Sigmoid colon (tissue), 7 donors: ENCODE measurements around the gene DNPH1. TPM values are rescaled to one million over a fixed set of nuclear protein-coding genes. Genes with fewer than 3 reads are reported as not detected.

ENCODE experiments used
- DNase-seq: peaks from one replicate; pipeline ENCODE4 v3.0.0-alpha.2; 2019
- H3K27ac ChIP-seq, 4 donors: fragments of 200-600 bp; sonication (generic); one replicate each; pipeline ENCODE4 v1.5.1; 2016 to 2019; ENCODE audit warnings: mild to moderate bottlenecking in 1 of 4
- H3K27me3 ChIP-seq, 3 donors: fragments of 200-600 bp; sonication (generic); one replicate each; pipeline ENCODE4 v1.5.1; 2019; ENCODE audit warnings: mild to moderate bottlenecking in 1 of 3
- H3K36me3 ChIP-seq, 4 donors: fragments of 200-600 bp; sonication (generic); one replicate each; pipeline ENCODE4 v1.5.1; 2016 to 2019
- H3K4me1 ChIP-seq, 4 donors: fragments of 200-600 bp; sonication (generic); one replicate each; pipeline ENCODE4 v1.5.1; 2017 to 2019
- H3K4me3 ChIP-seq, 4 donors: fragments of 200-600 bp; sonication (generic); one replicate each; pipeline ENCODE4 v1.5.1; 2017 to 2019; ENCODE audit warnings: mild to moderate bottlenecking in 2 of 4, moderate library complexity in 1 of 4
- H3K9me3 ChIP-seq, 4 donors: fragments of 200-600 bp in 3 of 4; sonication (generic) in 3 of 4; one replicate each; pipeline versions ENCODE4 v1.5.1 to v1.6.1; 2013 to 2019
- CTCF ChIP-seq, 4 experiments: fragments of 450-650 bp in 3 of 4; fragments of 200-600 bp in 1 of 4; IDR thresholded peaks; one replicate each; pipeline ENCODE4 v1.5.1; 2016 to 2019; ENCODE audit warnings: antibody characterized with exemption in 4 of 4, mild to moderate bottlenecking in 3 of 4, moderate library complexity in 2 of 4
- EP300 ChIP-seq, 4 donors: sonication (generic); formaldehyde crosslinking; IDR thresholded peaks; one replicate each; pipeline ENCODE4 v1.6.1; 2017; ENCODE audit warnings: antibody characterized with exemption in 4 of 4
- POLR2A ChIP-seq, 2 donors: fragments of 450-650 bp; IDR thresholded peaks; one replicate each; pipeline ENCODE4 v1.6.1; 2016; ENCODE audit warnings: antibody characterized with exemption in 2 of 2, mild to moderate bottlenecking in 2 of 2, moderate library complexity in 2 of 2
- POLR2AphosphoS5 ChIP-seq, 4 donors: sonication (generic); formaldehyde crosslinking; IDR thresholded peaks; one replicate each; pipeline ENCODE4 v1.6.1; 2017; ENCODE audit warnings: antibody characterized with exemption in 4 of 4
- WGBS, 2 donors: extraction: QIAGEN DNeasy Blood & Tissue Kit; methylation state at CpG; one replicate each; pipeline ENCODE4 v1.1.7; 2013; 5-methylcytosine and 5-hydroxymethylcytosine counted together
- intact Hi-C: fragments of 100-400 bp; cut with DNase I; formaldehyde crosslinking; loops from one replicate; pipeline ENCODE4 v1.15.1; 2023
- polyA plus RNA-seq, 3 donors: library from polyadenylated mRNA; stranded (reverse); fragments of 200-250 nt; gene quantifications; one replicate each; pipeline ENCODE4 v1.2.3, GENCODE V29; 2013
- total RNA-seq, 4 donors: library from RNA; depleted of rRNA; stranded (reverse); fragments of >200 nt; gene quantifications; one replicate each; pipeline ENCODE4 v1.1.0, GENCODE V29; 2016
- donor health status: healthy with polysubstance abuse.
- donor health status: Bipolar disorder and iron deficiency.
- donor health status: healthy.

Gene DNPH1
- total and polyA plus RNA-seq, 7 donors, result 32.1 to 188 (median 96.0) TPM

GRCh38 chr6:43229803-43230620 lies 731 bp upstream of the DNPH1 start:
- no peaks in the 10 kb centered on the region for H3K27me3 ChIP-seq
- TF ChIP-seq POLR2A (IDR thresholded peaks at IDR 0.05), result no peak
- no peak for TF ChIP-seq CTCF (IDR thresholded peaks at IDR 0.05)
- no peak for TF ChIP-seq POLR2AphosphoS5 (IDR thresholded peaks at IDR 0.05)
- no peak for TF ChIP-seq EP300 (IDR thresholded peaks at IDR 0.05)
- intact Hi-C loops, result loop anchor here (5.0 kb wide), 1 partner anchor 277 kb away; no protein-coding TSS in a partner anchor
- no peaks in the 10 kb centered on the region for H3K9me3 ChIP-seq
- H3K4me3 ChIP-seq, result peak overlapping the region in 3 of 4 donors; percentile 70 to 75 (median 73)
- H3K27ac ChIP-seq, result peak overlapping the region in 3 of 4 donors; percentile 70 to 78 (median 76)
- DNase-seq, result peak; percentile 52
- H3K4me1 ChIP-seq, result peaks cover 0 to 15% (median 11%) of the 10 kb centered on the region in 4 donors
- no peaks in the 10 kb centered on the region for H3K36me3 ChIP-seq
- WGBS, 2 donors, result 73 to 79% methylated on average over 17 of the region's 17 CpGs

- Histone ChIP-seq H3K4me3 (no peak overlapping the region), H3K27ac (no peak overlapping the region), H3K27me3 (no peaks in the 10 kb centered on the region), H3K9me3 (no peaks in the 10 kb centered on the region), H3K36me3 (peaks cover 0 to 25% (median 7%) of the 10 kb centered on the region in 4 donors), H3K4me1 (peaks cover 0 to 15% (median 11%) of the 10 kb centered on the region in 4 donors)
- intact Hi-C loops, result loop anchor here (5.0 kb wide), 1 partner anchor 281 kb away; no protein-coding TSS in a partner anchor
- WGBS, 2 donors, result 90 to 92% methylated on average over 11 of the region's 11 CpGs
- peak; percentile 48 for DNase-seq
- TF ChIP-seq POLR2A (IDR thresholded peaks at IDR 0.05) (no peak), CTCF (IDR thresholded peaks at IDR 0.05) (no peak), EP300 (IDR thresholded peaks at IDR 0.05) (no peak), POLR2AphosphoS5 (IDR thresholded peaks at IDR 0.05) (no peak)
These were observed 3.0 kb downstream of the DNPH1 start for GRCh38 chr6:43226192-43226851.

- peak; percentile 53 for DNase-seq
- H3K9me3 ChIP-seq, result no peaks in the 10 kb centered on the region
- H3K27ac ChIP-seq, result no peak overlapping the region
- intact Hi-C loops, result no loop called here
- 88 to 91% methylated on average over 14 of the region's 14 CpGs for WGBS, 2 donors
- no peak for TF ChIP-seq CTCF (IDR thresholded peaks at IDR 0.05)
- TF ChIP-seq EP300 (IDR thresholded peaks at IDR 0.05), result no peak
- no peak for TF ChIP-seq POLR2AphosphoS5 (IDR thresholded peaks at IDR 0.05)
- no peak for TF ChIP-seq POLR2A (IDR thresholded peaks at IDR 0.05)
- peaks cover 0 to 53% (median 7%) of the 10 kb centered on the region in 4 donors for H3K36me3 ChIP-seq
- no peak overlapping the region for H3K4me3 ChIP-seq
- no peaks in the 10 kb centered on the region for H3K27me3 ChIP-seq
- H3K4me1 ChIP-seq, result peaks cover 0 to 4% (median under 1%) of the 10 kb centered on the region in 4 donors
These were observed 6.1 kb downstream of the DNPH1 start for GRCh38 chr6:43223175-43223574.

- H3K27me3 ChIP-seq, result no peaks in the 10 kb centered on the region
- intact Hi-C loops, result no loop called here
- peak; percentile 52 for DNase-seq
- 90 to 92% methylated on average over 15 of the region's 15 CpGs for WGBS, 2 donors
- TF ChIP-seq POLR2AphosphoS5 (IDR thresholded peaks at IDR 0.05) (no peak), CTCF (IDR thresholded peaks at IDR 0.05) (no peak), EP300 (IDR thresholded peaks at IDR 0.05) (no peak), POLR2A (IDR thresholded peaks at IDR 0.05) (no peak)
- H3K36me3 ChIP-seq, result peaks cover 0 to 58% (median 7%) of the 10 kb centered on the region in 4 donors
- H3K4me3 ChIP-seq, result no peak overlapping the region
- H3K9me3 ChIP-seq, result no peaks in the 10 kb centered on the region
- H3K27ac ChIP-seq, result no peak overlapping the region
- no peaks in the 10 kb centered on the region for H3K4me1 ChIP-seq
These were observed 6.7 kb downstream of the DNPH1 start for GRCh38 chr6:43222418-43223059.
